GM20431 (cell line): ENCODE results near the gene TAS2R40.
"Not testable (repeated sequence)": the region's sequence is repeated elsewhere in the genome, so short reads cannot be mapped to it uniquely, and the experiment has no call there.

ENCODE experiments used
- in situ Hi-C: fragments of 300-500 bp; cut with MseI, MboI; formaldehyde crosslinking; loops from one replicate; pipeline ENCODE4 v1.15.0; 2020; ENCODE audit warnings: low sequenced_read_pairs; ENCODE audit not compliant: unreplicated experiment

The TAS2R40 gene

GRCh38 chr7:143221737-143222136, at the start of gene TAS2R40:
Gene TAS2R40 (plus strand): TSS chr7:143222037. CDS start chr7:143222079, 42 bp downstream.
- in situ Hi-C loops, result loop anchor here (10.0 to 25.0 kb wide), 3 partner anchors 217 to 609 kb away; partner anchors contain the start of gene TRPV6

DNA sequence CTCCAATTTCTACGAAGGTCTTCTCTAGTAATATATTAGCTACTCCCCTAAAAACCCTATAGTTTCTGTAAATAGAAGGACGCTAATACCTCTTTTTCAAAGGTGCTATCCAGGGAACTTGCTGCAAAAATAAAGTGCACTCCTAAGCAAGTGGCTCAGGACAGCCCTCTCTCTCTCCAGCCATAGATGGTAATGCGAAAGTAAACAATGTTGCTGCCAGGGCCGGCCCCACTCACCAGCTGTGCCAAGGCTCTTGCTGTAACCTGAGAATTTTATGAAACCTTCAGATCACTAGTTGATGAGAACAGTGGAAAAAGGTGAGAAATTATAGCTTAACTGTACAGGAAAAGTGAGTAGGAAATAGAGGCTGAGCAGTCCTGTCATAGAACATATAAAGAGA, 49.5 kb upstream of the TAS2R40 start:
- in situ Hi-C loops, result no loop called here

DNA sequence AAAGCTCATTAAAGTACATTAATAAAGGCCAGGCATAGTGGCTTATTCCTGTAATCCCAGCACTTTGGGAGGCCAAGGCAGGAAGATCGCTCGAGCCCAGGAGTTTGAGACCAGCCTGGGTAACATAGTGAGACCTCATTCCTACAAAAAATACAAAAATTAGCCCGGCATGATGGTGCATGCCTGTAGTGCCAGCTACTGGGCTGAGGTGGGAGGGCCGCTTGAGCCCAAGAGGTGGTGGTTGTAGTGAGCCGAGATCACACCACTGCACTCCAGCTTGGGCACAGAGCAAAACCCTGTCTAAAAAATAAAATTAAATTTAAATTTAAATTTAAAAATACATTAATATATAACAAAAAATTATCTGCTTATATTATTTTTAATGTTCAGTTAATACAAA, 45.7 kb upstream of the TAS2R40 start:
- in situ Hi-C loops, result no loop called here

GRCh38 chr7:143177374-143178119, 44.3 kb upstream of the TAS2R40 start:
- in situ Hi-C loops, result no loop called here

- in situ Hi-C loops, result not testable (repeated sequence)
Observed at GRCh38 chr7:143180771-143181170, 41.1 kb upstream of the TAS2R40 start.

- in situ Hi-C loops, result no loop called here
Observed at GRCh38 chr7:143181349-143181748, 40.5 kb upstream of the TAS2R40 start.

DNA sequence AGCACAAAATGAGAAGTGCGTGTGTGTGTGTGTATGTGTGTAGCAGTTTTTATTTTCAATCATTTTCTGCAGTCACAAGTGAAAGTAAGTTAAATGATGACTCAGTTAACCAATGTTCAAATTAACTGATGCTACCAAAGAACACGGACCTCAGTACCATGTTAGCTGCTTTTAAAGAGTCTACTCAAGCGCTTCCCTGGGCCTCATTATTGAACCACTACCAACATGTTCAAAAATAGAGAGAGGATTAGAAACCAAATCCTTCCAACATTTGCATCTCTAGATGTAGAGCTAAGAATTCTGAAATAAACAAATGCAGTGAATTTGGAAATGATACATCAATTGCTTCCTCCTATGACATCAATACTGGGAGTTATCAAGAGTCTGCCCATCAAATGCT, 38.8 kb upstream of the TAS2R40 start, which contains the start of gene TAS2R39:
TSS of gene TAS2R39 (plus strand) at position 396 of the 400 bp plus-strand sequence. CDS start at position 396, 0 bp downstream.
- in situ Hi-C loops, result no loop called here

DNA sequence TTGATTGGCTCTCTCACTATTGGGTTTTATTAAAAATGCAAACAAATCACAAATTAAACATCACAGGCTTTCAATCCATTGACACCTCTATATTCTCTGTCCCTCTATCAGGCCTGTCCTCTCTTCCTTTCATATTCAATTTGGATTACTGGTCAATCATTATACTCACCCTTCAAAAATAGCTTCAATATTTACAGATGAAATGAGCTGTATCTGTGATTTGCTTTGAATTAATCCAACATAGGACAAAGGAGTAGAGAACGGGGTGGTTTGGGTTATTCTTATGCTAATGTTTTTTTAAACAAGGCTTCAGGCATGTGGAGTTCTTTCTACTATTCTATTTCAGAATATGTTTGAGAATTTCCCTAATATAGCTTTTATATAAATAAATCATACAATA, 36.3 kb upstream of the TAS2R40 start:
- in situ Hi-C loops, result no loop called here

GRCh38 chr7:143188994-143189393, 32.8 kb upstream of the TAS2R40 start:
- in situ Hi-C loops, result no loop called here

GRCh38 chr7:143193880-143194279, 28.0 kb upstream of the TAS2R40 start:
- in situ Hi-C loops, result no loop called here

- in situ Hi-C loops, result no loop called here
Observed at GRCh38 chr7:143199040-143199439, 22.8 kb upstream of the TAS2R40 start.

DNA sequence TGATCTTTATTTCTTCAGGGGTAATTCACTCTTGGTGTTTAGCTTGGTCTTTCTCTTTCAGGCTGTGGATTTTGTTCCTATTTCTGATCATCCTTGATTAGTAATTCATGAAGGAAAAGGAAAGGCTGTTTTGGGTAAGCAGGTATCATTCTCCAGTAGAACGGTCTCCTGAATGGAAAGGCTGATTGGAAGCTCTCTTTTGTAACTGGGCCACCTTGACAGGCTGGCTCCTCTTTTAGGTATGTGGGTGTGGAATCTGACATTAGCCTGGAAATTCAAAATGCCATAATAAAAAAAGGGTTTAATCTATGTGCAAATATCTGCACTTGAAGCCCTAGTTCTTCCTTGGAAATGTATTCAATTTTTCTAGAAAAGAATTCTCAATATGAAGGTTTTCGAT, 19.7 kb upstream of the TAS2R40 start:
- in situ Hi-C loops, result loop anchor here (10.0 to 25.0 kb wide), 3 partner anchors 187 to 590 kb away; partner anchors contain the start of gene TRPV6

DNA sequence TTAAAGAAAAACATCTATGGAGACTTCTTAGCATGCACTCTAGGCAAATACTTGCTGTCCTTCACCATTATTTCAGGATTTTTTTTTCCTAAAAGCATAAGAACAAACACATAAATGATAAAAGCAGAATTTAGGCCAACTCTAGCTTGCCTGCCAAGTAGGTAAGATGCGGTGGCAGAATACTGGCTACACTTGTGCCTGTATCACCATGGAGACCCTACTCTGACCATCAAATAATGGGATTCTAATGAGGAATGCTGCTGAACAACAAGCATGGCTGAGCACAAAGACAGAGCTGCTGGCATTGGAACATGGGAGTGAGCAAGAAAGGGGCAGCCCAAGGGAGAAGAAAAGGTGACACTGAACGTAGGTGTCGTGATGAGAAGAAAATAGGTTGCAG, 18.5 kb upstream of the TAS2R40 start:
- in situ Hi-C loops, result loop anchor here (10.0 to 25.0 kb wide), 3 partner anchors 189 to 591 kb away; partner anchors contain the start of gene TRPV6

DNA sequence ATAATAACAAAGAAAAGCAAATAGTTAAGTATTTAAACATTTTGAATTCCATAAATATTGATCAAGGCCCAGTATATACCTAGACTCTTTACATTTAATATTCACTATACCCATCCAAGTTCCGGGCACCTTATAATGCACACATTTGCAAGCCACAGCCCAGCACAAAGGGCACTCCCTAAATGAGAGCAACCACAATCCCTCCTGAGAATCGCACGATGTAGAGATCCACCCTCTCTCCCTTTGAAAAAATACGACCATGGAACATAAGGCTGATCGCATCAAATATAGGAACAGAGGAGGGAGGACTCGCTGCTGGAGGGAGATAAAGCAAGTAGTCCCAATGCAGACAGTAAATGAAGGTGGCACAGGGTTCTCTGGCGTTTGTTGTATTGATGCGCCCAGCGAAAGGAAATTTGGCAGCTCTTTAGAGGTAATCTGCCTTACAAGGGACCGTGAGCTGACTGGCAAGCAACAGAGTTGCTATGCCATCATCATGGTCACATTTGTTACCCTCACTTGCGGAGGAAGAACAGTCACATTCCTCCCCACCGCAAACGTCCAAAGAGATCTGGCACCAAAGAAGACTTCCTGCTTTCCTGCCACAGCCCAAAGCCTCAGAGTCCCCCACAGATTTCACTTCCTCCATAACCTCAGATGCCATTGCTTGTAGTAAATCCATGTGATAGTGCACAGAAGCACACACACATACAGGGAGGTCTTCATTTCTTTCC, 16.1 kb upstream of the TAS2R40 start:
- in situ Hi-C loops, result loop anchor here (10.0 to 25.0 kb wide), 3 partner anchors 191 to 593 kb away; partner anchors contain the start of gene TRPV6

DNA sequence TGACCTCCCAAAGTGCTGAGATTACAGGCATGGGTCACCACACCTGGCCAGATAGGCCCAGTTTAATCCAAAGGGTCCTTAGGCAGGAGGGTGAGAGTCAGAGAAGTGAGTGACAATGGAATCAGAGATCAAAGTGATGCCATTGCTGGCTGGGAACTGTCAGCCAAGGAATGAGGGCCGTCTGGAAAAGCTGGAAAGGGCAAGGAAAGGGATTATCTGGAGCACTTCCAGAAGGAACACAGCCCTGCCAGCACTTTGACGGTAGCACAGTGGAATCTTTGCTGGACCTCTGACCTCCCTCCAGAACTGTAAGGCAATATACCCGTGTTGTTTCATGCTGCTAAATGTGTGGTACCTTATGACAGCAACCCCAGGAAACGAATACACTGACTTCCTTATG, 11.3 kb upstream of the TAS2R40 start:
- in situ Hi-C loops, result loop anchor here (25.0 kb wide), 2 partner anchors 323 to 598 kb away; partner anchors contain the start of gene TRPV6

- in situ Hi-C loops, result loop anchor here (25.0 kb wide), 2 partner anchors 326 to 601 kb away; partner anchors contain the start of gene TRPV6
Observed at GRCh38 chr7:143213478-143213877, 8.4 kb upstream of the TAS2R40 start.

GRCh38 chr7:143214789-143215679, 6.8 kb upstream of the TAS2R40 start:
- in situ Hi-C loops, result loop anchor here (25.0 kb wide), 2 partner anchors 328 to 603 kb away; partner anchors contain the start of gene TRPV6

DNA sequence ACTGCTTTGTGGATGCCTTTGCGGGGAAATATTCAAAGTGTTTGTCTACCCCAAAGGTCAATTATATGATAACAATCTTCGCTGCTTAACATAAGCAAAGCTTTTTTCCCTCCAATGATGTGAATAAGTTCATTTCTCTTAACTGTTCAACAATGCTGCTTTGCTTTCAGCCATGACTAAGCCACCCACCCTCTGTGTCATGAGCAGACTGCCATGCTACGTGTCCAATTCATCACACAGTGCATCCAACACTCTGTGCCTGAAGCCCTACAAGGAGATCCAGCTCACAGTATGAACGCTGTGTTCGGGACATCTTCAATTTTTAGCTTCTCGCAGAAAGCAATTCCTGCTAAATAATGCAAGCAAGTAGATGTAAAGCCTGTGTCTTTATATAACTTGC, 5.7 kb upstream of the TAS2R40 start:
- in situ Hi-C loops, result loop anchor here (25.0 kb wide), 2 partner anchors 329 to 604 kb away; partner anchors contain the start of gene TRPV6

GRCh38 chr7:143216686-143217085, 5.2 kb upstream of the TAS2R40 start:
- in situ Hi-C loops, result loop anchor here (25.0 kb wide), 2 partner anchors 329 to 604 kb away; partner anchors contain the start of gene TRPV6
